HepG2 (cell line): ENCODE results near the gene LZTS2. TPM values are rescaled to one million over a fixed set of nuclear protein-coding genes. Genes with fewer than 3 reads are reported as not detected.

Experiments used
- FOSL1 ChIP-seq: sonication (generic); formaldehyde crosslinking; IDR thresholded peaks from 2 replicates; pipeline ENCODE4 v1.9.0; 2021; ENCODE audit warnings: missing genetic modification reagents, borderline replicate concordance
- FOXA1 ChIP-seq, 2 experiments: fragments of 450-650 bp in 1 of 2; sonication (generic) in 1 of 2; formaldehyde crosslinking in 1 of 2; IDR thresholded peaks; 2 replicates each; pipeline versions ENCODE4 v1.4.0 to v1.6.1; 2016 to 2020; ENCODE audit warnings: missing genetic modification reagents in 1 of 2
- FOXP1 ChIP-seq, 2 experiments: fragments of 450-650 bp in 1 of 2; IDR thresholded peaks; 2 replicates each; pipeline ENCODE4 v1.6.1; 2017 to 2018; ENCODE audit warnings: antibody characterized with exemption in 1 of 2
- GABPB1 ChIP-seq: IDR thresholded peaks from 2 replicates; pipeline ENCODE4 v1.6.1; 2016; ENCODE audit warnings: mild to moderate bottlenecking, missing genetic modification reagents, moderate library complexity, missing compliant biosample characterization
- MTA3 ChIP-seq: sonication (generic); formaldehyde crosslinking; IDR thresholded peaks from 2 replicates; pipeline ENCODE4 v1.4.0; 2020; ENCODE audit warnings: missing genetic modification reagents
- MXI1 ChIP-seq: IDR thresholded peaks from 3 replicates; pipeline ENCODE4 v1.6.1; 2012; ENCODE audit warnings: low read depth, low read length, inconsistent platforms, borderline replicate concordance
- MYC ChIP-seq: sonication (generic); formaldehyde crosslinking; IDR thresholded peaks from 2 replicates; pipeline ENCODE4 v1.9.0; 2021; ENCODE audit warnings: missing genetic modification reagents, borderline replicate concordance
- NCOA5 ChIP-seq: sonication (generic); formaldehyde crosslinking; IDR thresholded peaks from 2 replicates; pipeline ENCODE4 v1.4.0; 2020; ENCODE audit warnings: missing genetic modification reagents
- PRMT3 ChIP-seq: sonication (generic); formaldehyde crosslinking; IDR thresholded peaks from 2 replicates; pipeline ENCODE4 v1.8.1; 2022; ENCODE audit warnings: low read depth, mild to moderate bottlenecking, moderate library complexity, missing genetic modification reagents, borderline replicate concordance
- REPIN1 ChIP-seq: sonication (generic); formaldehyde crosslinking; IDR thresholded peaks from 2 replicates; pipeline ENCODE4 v1.8.0; 2022; ENCODE audit warnings: missing genetic modification reagents, low read depth, mild to moderate bottlenecking, borderline replicate concordance
- SYNCRIP ChIP-seq: fragments of 200-400 bp; formaldehyde crosslinking; IDR thresholded peaks from 2 replicates; pipeline ENCODE4 v1.6.1; 2018; ENCODE audit warnings: mild to moderate bottlenecking, low read depth, low read length; ENCODE audit not compliant: insufficient read depth
- ZBTB42 ChIP-seq: sonication (generic); formaldehyde crosslinking; IDR thresholded peaks from 2 replicates; pipeline ENCODE4 v1.5.0; 2020; ENCODE audit warnings: mild to moderate bottlenecking, missing genetic modification reagents
- ZBTB7A ChIP-seq: sonication (generic); formaldehyde crosslinking; IDR thresholded peaks from 2 replicates; pipeline ENCODE4 v1.8.0; 2022; ENCODE audit warnings: mild to moderate bottlenecking, missing genetic modification reagents
- ZNF282 ChIP-seq: fragments of 450-650 bp; IDR thresholded peaks from 2 replicates; pipeline ENCODE4 v1.6.1; 2018; ENCODE audit not compliant: partially characterized antibody
- ZNF333 ChIP-seq: sonication (generic); formaldehyde crosslinking; IDR thresholded peaks from 2 replicates; pipeline ENCODE4 v1.4.0; 2020; ENCODE audit warnings: mild to moderate bottlenecking, missing genetic modification reagents, borderline replicate concordance
- ZNF652 ChIP-seq: IDR thresholded peaks from 2 replicates; pipeline ENCODE4 v1.6.1; 2016; ENCODE audit warnings: low read depth, borderline replicate concordance
- ZNF678 ChIP-seq: sonication (generic); formaldehyde crosslinking; IDR thresholded peaks from 2 replicates; pipeline ENCODE4 v1.4.0; 2020; ENCODE audit warnings: mild to moderate bottlenecking, missing genetic modification reagents
- polyA plus RNA-seq, 8 experiments: library from polyadenylated mRNA; depleted of rRNA in 3 of 8; stranded (reverse) in 7 of 8; unstranded in 1 of 8; fragments of >200 nt; fragmentation: Illumina TruSeq in 4 of 8; extraction: Trizol in 4 of 8; gene quantifications; 2 replicates each; pipeline versions ENCODE4 v1.2.1 to v1.2.3, GENCODE V29; 2011 to 2016; ENCODE audit warnings: low read depth in 4 of 8, missing spikeins in 1 of 8, mixed read lengths in 1 of 8; ENCODE audit not compliant: insufficient read depth in 1 of 8
- total RNA-seq, 5 experiments: library from RNA; depleted of rRNA; stranded (reverse); fragments of >200 nt; fragmentation: Illumina TruSeq; extraction: Trizol; gene quantifications; 2 replicates each; pipeline ENCODE4 v1.2.3, GENCODE V29; 2016; ENCODE audit warnings: low read depth in 1 of 5
- TF ChIP-seq, protein P1 (sequence below): sonication (generic); formaldehyde crosslinking; IDR thresholded peaks from 2 replicates; pipeline ENCODE4 v1.8.1; 2023; ENCODE audit warnings: missing genetic modification reagents, inconsistent platforms, borderline replicate concordance
- TF ChIP-seq, protein P2 (sequence below): sonication (generic); formaldehyde crosslinking; IDR thresholded peaks from 2 replicates; pipeline ENCODE4 v1.4.0; 2020; ENCODE audit warnings: missing genetic modification reagents; ENCODE audit errors: not compliant biosample characterization
- TF ChIP-seq, protein P3 (sequence below): sonication (generic); formaldehyde crosslinking; conservative IDR thresholded peaks from 2 replicates; pipeline ENCODE4 v1.8.0; 2022; ENCODE audit warnings: low read depth, missing genetic modification reagents
- TF ChIP-seq, protein P4 (sequence below): sonication (generic); formaldehyde crosslinking; IDR thresholded peaks from 2 replicates; pipeline ENCODE4 v1.8.1; 2022; ENCODE audit warnings: mild to moderate bottlenecking, missing genetic modification reagents
- TF ChIP-seq, protein P5 (sequence below): sonication (generic); formaldehyde crosslinking; IDR thresholded peaks from 2 replicates; pipeline ENCODE4 v1.5.1; 2020; ENCODE audit warnings: missing genetic modification reagents, mild to moderate bottlenecking, borderline replicate concordance

LZTS2 gene
- total and polyA plus RNA-seq, 2 of the 13 experiments (the other 11 are each of a cell fraction or from before 2014, with no cell fraction given): 43.6 to 65.6 TPM

DNA sequence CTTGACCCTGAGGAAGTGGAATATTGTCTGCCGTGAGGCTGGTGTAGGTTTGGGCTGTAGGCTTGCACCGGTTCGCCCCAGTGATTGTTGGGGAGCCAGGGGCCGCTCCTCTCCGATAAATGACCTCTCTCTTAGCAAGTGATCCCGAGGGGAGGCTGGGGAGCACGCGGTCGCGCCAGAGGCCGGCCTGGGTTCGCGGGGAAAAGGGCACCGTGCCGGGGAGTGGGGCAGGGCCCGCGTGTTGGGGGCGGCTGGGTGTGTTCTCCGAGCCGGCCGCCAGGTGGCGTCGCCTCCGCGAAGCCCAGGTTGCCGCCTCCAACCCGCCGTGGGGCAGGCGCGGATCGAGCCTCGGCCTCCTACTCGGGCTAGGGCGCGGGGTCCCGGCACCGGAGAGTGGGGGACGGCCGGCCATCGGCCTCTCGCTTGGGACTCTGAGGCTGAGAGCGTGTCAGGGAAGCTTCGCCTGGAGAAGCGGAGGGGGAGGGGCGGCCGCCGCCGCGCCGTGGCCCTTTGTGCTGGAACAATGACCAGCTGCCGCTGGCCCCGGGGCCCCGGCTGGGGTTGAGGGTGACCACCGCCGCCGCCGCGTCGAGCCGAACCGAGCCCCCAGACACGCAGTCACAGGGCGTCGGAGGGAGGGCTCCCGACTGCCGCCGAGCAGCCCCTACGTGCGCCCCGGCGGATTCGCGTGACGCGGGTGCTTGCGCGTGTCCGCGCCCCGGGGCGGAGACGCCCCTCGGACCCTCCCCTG is 442 bp upstream of the LZTS2 start (continued):
- TF ChIP-seq, protein P1, sequence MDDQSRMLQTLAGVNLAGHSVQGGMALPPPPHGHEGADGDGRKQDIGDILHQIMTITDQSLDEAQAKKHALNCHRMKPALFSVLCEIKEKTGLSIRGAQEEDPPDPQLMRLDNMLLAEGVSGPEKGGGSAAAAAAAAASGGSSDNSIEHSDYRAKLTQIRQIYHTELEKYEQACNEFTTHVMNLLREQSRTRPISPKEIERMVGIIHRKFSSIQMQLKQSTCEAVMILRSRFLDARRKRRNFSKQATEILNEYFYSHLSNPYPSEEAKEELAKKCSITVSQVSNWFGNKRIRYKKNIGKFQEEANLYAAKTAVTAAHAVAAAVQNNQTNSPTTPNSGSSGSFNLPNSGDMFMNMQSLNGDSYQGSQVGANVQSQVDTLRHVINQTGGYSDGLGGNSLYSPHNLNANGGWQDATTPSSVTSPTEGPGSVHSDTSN: 0 out of 2 replicates have a peak, but pooled peaks have one; percentile 14
- TF ChIP-seq ZNF678 (CRISPR knock-in tag) (peak; percentile 84; the same call in 1 of the 2 replicates), GABPB1 (CRISPR knock-in tag) (peak; percentile 70; the same call in 1 of the 2 replicates), ZBTB7A (CRISPR knock-in tag) (0 out of 2 replicates have a peak, but pooled peaks have one; percentile 38), PRMT3 (CRISPR knock-in tag) (no peak), FOXA1 (IDR thresholded peaks at IDR 0.05) (no peak), FOXA1 (CRISPR knock-in tag; IDR thresholded peaks at IDR 0.05) (no peak; the same call in 1 of the 2 replicates), FOSL1 (no peak), ZNF333 (CRISPR knock-in tag) (peak; percentile 55; the same call in 1 of the 2 replicates), MTA3 (CRISPR knock-in tag) (no peak), NCOA5 (no peak), REPIN1 (CRISPR knock-in tag) (peak; percentile 81), MYC (CRISPR knock-in tag) (peak; percentile 79; the same call in 1 of the 2 replicates), FOXP1 (IDR thresholded peaks at IDR 0.05) (no peak), FOXP1 (CRISPR knock-in tag; IDR thresholded peaks at IDR 0.05) (no peak), ZNF652 (CRISPR knock-in tag) (no peak), ZBTB42 (CRISPR knock-in tag) (0 out of 2 replicates have a peak, but pooled peaks have one; percentile 44), ZNF282 (no peak), MXI1 (peak; percentile 45; the same call in 1 of the 3 replicates), SYNCRIP (no peak)
- TF ChIP-seq, protein P2, sequence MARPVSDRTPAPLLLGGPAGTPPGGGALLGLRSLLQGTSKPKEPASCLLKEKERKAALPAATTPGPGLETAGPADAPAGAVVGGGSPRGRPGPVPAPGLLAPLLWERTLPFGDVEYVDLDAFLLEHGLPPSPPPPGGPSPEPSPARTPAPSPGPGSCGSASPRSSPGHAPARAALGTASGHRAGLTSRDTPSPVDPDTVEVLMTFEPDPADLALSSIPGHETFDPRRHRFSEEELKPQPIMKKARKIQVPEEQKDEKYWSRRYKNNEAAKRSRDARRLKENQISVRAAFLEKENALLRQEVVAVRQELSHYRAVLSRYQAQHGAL (CRISPR knock-in tag): no peak
- TF ChIP-seq, protein P3, sequence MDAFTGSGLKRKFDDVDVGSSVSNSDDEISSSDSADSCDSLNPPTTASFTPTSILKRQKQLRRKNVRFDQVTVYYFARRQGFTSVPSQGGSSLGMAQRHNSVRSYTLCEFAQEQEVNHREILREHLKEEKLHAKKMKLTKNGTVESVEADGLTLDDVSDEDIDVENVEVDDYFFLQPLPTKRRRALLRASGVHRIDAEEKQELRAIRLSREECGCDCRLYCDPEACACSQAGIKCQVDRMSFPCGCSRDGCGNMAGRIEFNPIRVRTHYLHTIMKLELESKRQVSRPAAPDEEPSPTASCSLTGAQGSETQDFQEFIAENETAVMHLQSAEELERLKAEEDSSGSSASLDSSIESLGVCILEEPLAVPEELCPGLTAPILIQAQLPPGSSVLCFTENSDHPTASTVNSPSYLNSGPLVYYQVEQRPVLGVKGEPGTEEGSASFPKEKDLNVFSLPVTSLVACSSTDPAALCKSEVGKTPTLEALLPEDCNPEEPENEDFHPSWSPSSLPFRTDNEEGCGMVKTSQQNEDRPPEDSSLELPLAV (CRISPR knock-in tag): no peak
- TF ChIP-seq, protein P4, sequence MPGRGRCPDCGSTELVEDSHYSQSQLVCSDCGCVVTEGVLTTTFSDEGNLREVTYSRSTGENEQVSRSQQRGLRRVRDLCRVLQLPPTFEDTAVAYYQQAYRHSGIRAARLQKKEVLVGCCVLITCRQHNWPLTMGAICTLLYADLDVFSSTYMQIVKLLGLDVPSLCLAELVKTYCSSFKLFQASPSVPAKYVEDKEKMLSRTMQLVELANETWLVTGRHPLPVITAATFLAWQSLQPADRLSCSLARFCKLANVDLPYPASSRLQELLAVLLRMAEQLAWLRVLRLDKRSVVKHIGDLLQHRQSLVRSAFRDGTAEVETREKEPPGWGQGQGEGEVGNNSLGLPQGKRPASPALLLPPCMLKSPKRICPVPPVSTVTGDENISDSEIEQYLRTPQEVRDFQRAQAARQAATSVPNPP (CRISPR knock-in tag): 0 out of 2 replicates have a peak, but pooled peaks have one; percentile 56
- TF ChIP-seq, protein P5, sequence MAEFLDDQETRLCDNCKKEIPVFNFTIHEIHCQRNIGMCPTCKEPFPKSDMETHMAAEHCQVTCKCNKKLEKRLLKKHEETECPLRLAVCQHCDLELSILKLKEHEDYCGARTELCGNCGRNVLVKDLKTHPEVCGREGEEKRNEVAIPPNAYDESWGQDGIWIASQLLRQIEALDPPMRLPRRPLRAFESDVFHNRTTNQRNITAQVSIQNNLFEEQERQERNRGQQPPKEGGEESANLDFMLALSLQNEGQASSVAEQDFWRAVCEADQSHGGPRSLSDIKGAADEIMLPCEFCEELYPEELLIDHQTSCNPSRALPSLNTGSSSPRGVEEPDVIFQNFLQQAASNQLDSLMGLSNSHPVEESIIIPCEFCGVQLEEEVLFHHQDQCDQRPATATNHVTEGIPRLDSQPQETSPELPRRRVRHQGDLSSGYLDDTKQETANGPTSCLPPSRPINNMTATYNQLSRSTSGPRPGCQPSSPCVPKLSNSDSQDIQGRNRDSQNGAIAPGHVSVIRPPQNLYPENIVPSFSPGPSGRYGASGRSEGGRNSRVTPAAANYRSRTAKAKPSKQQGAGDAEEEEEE: no peak
